ENCODE results near the gene BSN.
"Not testable (repeated sequence)": the region's sequence is repeated elsewhere in the genome, so short reads cannot be mapped to it uniquely, and the experiment has no call there.

- TF ChIP-seq POLR2A (IDR thresholded peaks at IDR 0.05; ENCODE audit: low read depth, low read length); CTCF (conservative IDR thresholded peaks at IDR 0.05; ENCODE audit: low read depth, low read length); ELK1 (IDR thresholded peaks at IDR 0.05; ENCODE audit: borderline replicate concordance, low read depth, low read length); RCOR1 (IDR thresholded peaks at IDR 0.05; ENCODE audit: insufficient replicate concordance, low read length); NFE2L2 (IDR thresholded peaks at IDR 0.05; ENCODE audit: low read depth, low read length); USF2 (IDR thresholded peaks at IDR 0.05; ENCODE audit: low read depth, low read length); MAFK (IDR thresholded peaks at IDR 0.05; ENCODE audit: low read depth, low read length); RFX5 (IDR thresholded peaks at IDR 0.05; ENCODE audit: low read depth, low read length); RAD21 (IDR thresholded peaks at IDR 0.05; ENCODE audit: low read length); MAZ (IDR thresholded peaks at IDR 0.05; ENCODE audit: borderline replicate concordance, low read depth, low read length); CEBPB (IDR thresholded peaks at IDR 0.05; ENCODE audit: low read depth, low read length): not testable (repeated sequence)
Measured at GRCh38 chr3:49689908-49690624, 135.8 kb downstream of the BSN start.

Measured in IMR-90 (cell line).